Measurements from ENCODE around the gene GJA10.

DNA sequence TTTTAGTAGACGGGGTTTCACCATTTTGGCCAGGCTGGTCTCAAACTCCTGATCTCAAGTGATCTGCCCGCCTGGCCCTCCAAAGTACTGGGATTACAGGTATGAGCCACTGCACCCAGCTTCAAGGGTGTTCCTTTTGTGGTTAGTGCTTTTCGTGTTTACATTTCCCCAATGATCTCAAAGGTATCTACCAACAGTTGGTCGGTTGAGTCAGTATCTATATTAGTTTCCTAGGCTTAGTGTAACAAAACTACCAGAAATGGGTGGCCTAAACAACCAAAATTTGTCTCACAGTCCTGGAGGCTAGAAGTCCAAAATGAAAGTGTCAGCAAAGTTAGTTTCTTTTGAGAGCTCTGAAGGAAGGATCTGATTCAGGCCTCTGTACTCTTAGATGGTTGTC lies 34.5 kb upstream of the GJA10 start:
- TF ChIP-seq, protein P1, sequence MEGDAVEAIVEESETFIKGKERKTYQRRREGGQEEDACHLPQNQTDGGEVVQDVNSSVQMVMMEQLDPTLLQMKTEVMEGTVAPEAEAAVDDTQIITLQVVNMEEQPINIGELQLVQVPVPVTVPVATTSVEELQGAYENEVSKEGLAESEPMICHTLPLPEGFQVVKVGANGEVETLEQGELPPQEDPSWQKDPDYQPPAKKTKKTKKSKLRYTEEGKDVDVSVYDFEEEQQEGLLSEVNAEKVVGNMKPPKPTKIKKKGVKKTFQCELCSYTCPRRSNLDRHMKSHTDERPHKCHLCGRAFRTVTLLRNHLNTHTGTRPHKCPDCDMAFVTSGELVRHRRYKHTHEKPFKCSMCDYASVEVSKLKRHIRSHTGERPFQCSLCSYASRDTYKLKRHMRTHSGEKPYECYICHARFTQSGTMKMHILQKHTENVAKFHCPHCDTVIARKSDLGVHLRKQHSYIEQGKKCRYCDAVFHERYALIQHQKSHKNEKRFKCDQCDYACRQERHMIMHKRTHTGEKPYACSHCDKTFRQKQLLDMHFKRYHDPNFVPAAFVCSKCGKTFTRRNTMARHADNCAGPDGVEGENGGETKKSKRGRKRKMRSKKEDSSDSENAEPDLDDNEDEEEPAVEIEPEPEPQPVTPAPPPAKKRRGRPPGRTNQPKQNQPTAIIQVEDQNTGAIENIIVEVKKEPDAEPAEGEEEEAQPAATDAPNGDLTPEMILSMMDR (IDR thresholded peaks at IDR 0.05) = no peak
- no peak for TF ChIP-seq POLR2A (IDR thresholded peaks at IDR 0.05)

Data from body of pancreas (tissue), 4 donors.